HL-60/S4 (cell line): Measurements from ENCODE around the gene GRN.

ENCODE experiments used
- in situ Hi-C: fragments of 300-500 bp; cut with MboI; formaldehyde crosslinking; loops from 2 replicates; pipeline ENCODE4 v1.14.3; 2022; ENCODE audit warnings: low sequenced_read_pairs

Gene GRN

DNA sequence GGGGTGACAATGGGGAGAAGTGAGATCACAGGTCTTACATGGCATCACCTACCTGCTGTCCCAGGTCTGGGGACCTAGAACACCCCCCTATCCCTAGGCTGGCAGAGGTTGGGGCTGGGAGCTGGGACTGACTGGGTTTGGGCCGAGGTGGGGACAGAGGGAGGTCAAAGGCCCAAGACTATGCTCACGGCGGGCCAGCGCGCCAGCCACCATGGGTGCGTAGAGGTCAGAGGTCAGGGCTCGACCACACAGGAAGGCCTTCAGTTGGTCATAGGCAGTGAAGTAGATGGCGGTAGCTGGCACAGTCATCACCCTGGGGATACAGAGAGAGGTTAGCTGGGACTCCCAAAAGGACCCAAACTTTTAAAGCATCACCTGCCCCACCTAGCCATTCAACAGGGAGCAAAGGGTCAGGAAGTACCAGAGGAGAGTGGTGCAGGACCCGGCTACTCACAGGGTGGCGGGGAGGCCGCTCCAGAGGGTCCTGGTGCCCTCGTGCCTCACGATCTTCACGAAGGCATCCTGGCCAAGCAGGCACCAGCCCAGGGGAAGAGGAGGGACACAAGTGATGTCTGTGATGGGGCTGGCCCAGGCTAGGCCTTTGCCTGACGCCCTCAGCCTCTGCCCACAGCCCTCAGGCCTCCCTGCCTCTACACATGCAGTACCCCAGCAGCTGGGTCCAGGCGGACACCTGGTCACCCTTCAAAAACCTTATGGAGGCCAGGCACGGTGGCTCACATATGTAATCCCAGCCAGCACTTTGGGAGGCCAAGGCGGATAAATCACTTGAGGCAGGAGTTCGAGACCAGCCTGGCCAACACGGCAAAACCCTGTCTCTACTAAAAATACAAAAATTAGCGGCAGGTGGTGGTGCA, 23.6 kb upstream of the GRN start:
- in situ Hi-C loops: no loop called here

DNA sequence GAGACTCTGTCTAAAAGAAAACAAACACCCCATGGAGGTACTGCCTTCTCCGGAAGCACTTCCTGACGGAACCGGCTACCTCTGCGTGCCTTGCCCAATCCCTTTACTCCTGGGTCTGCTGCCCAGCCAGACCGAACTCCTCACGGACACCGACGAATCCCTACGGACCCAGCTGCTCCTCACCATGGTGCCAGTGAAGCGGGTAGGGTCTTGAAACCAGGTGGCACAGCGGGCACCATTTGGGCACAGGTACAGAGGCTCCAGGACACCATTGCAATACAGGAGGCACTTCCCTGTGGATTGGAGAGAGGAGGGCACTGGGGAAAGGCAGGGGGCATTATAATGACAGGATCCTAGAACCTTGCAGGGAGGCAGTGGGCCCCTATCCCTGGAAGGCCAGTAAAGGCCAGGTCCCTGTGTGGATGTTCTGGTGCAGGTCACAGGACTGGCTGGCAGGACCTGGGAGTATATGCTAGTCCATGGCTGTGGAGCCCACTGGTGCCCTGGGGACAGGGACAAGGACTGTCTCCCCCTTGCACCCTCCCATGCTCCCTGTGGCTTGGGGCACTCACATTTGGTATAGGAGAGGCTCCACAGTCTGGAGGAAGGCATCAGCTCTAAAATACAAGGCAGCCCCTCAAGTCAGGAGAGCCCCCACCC, 22.7 kb upstream of the GRN start:
- in situ Hi-C loops: no loop called here

DNA sequence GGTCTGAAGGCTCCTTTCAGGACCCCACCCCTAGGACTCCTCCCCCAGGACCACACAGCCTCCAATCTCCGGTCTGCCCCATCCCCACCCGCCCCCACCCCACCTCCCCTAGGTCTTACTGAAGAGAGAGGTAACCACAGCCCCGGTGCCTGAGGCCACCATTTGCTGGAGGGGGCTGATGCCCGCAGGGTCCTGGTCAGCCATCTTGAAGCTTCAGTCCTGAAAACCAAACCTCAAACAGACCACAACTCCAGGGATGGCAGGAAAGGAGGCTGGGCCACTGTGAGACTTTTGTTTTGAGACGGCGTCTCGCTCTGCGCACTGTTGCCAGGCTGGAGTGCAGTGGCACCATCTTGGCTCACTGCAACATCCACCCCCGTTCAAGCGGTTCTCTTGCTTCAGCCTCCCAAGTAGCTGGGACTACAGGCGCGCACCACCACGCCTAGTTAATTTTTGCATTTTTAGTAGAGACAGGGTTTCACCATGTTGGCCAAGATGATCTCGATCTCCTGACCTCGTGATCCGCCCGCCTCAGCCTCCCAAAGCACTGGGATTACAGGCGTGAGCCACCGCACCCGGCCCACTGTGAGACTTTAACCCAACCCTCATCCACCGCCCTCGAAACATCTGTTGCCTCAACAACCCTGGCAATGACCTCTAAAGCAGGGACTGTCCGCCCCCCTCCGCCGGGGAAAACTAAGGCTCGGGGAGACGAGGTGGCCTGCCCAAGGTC, 21.6 kb upstream of the GRN start:
- in situ Hi-C loops: no loop called here

DNA sequence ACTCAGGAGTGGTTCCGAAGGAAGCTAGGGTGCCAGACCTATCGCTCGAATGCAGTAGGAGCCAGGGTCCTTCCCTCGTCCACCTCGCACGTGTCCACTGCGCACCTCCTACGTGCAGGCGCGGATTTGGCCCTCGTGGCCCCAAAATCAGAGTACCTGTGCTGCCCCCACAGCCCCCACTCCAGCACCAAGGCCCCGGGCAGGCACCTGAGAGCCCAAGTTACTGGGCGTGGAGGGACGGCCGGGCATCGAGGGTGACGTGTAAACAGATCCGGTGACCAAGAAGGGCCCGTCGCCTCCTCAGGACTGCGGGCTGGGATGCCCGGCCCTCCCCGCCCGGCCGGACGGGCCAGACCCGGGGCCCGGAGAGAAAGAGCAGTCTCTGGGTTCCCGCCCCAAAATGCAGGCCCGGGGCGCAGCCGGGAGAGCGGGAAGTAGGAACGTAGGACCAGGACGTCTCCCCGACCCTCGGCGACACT, 21.0 kb upstream of the GRN start:
- in situ Hi-C loops: no loop called here

DNA sequence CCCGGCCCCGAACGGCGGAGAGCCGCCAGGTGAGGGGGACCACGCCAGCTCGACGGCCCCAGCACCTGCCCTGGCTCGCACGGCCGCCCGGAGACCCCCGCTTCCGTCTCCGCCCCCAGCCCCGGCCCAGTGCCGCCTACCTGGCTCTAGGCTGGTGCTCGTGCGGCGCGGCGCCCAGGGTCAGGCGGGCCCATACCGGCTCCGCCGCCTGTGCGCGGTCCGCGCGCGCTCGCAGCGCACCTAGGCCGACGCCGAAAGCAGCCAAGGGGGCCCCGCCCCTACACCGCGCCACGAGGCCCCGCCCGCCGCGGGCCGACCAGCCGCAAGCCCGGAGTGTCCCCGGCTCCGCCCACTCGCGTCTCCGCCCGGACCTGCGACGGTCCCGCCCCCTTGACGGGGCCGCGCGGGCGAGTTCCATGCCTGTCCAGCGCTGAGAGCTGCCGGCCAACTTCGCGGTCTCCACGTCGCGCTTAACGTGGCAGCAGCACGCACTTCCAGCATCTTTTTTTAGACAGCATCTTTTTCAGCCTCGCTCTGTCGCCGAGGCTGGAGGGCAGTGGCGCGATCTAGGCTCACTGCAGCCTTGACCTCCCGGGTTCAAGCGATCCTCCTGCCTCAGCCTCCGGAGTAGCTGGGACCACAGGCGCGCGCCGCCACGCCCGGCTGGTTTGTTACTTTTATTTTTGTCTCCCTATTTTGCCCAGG, 20.4 kb upstream of the GRN start, which contains the start of gene SLC25A39:
TSS of gene SLC25A39 (minus strand) at position 253 of the 705 bp plus-strand sequence. CDS start 1,261 bp downstream, outside the sequence.
- in situ Hi-C loops: loop anchor here (25.0 kb wide), 1 partner anchor 112 kb away; the partner anchor contains the start of gene UBTF

DNA sequence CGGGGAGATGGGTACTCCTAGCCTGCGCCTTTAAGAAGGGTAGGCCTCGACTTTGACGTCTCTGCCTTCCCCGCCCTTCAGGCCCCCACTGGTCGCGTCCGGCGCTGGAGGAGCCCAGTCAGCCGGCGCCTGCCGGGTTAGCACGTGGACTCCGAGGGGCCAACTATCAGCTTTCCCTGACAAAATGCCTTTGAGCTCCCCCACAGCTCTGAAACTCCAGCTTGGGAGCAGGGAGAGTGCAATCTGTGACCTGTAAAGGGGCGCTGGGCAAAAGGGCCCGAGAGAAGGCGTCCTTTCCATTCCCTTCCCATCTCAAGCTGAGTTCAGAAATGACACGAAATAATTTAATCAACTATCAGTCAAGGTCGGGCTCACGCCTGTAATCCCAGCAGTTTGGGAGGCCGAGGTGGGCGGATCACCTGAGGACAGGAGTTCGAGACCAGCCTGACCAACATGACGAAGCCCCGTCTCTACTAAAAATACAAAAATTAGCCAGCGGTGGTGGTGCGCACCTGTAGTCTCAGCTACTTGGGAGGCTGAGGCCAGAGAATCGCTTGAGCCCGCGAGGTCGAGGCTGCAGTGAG, 18.1 kb upstream of the GRN start:
- in situ Hi-C loops: loop anchor here (25.0 kb wide), 1 partner anchor 115 kb away; the partner anchor contains the start of gene UBTF

DNA sequence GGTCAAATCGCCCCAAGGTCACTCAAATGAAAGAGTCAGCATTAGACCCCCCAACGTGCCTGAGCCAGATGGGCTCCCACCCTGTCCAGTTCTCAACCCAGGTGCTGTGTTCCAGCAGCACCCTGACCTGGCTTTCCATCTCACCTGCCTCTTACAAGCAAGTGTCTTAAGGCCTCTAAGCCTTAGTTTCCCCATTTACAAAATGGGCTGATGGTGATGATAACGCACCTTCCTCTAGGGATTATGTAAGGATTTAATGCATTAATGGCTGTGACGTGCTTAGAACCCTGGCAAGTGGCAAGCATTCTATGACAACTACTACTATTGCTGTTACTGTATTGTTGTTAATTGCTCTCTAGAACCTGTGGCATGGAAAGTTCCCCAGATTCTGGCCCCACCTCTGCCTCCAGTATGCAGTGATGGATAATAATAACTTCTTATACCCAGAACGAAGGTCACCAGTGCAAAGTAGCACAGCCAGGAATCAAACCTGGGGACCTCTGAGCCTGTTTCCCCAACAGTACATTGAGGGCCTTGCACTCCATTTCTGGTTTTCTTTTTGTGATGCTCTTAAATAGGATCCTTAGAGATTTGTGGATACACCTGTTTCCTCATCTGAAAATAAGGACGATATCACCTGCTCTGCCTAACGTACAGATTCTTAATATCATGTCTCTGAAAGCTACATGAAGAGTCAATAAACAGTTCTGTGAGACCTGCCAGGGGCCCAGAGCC, 17.2 kb upstream of the GRN start:
- in situ Hi-C loops: loop anchor here (25.0 kb wide), 1 partner anchor 116 kb away; the partner anchor contains the start of gene UBTF

DNA sequence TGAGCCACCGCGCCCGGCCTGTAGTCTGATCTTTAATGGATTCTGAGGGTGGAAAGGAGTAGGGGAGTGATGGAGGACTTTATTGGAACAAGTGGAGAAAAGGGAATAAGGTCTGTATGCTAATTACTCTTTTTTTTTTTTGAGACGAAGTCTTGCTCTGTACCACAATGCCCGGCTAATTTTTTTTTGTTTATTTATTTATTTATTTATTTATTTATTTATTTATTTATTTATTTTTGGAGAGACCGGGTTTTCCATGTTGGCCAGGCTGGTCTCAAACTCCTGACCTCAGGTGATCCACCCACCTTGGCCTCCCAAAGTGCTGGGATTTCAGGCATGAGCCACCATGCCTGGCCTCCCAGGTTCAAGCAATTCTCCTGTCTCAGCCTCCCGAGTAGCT, 15.6 kb upstream of the GRN start:
- in situ Hi-C loops: loop anchor here (25.0 kb wide), 1 partner anchor 117 kb away; the partner anchor contains the start of gene UBTF

DNA sequence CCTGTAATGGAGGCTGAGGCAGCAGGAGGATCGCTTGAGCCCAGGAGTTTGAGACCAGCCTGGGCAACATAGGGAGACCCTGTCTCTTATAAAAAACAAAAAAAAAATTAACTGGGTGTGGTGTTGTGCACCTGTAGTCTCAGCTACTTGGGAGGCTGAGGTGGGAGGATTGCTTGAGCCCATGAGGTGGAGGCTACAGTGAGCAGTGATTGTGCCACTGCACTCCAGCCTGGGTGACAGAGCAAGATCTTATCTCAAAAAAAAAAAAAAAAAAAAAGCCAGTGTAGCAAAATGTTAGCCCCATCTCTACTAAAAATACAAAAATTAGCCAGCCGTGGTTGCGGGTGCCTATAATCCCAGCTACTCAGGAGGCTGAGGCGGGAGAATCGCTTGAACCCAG, 14.8 kb upstream of the GRN start:
- in situ Hi-C loops: loop anchor here (25.0 kb wide), 1 partner anchor 118 kb away; the partner anchor contains the start of gene UBTF

DNA sequence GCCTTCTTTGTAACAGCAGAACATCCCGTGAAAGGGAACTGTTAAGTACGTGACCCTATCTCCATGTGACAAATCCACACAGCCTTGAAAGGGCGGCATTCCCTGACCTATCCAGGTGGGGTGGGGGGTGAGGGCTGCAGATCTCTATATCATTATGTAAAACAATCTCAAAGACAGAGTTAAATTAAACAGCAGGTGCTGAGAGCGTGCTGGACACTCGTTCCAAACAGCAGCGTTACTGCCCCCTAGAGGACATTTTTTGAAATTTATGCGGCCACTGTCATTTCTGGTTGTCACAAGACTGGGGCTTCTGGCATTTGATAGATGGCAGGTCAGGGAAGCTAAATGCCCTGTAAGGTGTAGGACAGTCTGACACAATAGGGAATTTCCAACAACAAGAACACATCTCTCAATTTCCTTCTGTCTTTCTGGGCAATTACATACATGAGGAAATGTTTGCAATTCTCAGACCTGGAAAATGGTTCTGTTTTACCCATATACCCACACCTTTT, 13.8 kb upstream of the GRN start:
- in situ Hi-C loops: loop anchor here (25.0 kb wide), 1 partner anchor 119 kb away; the partner anchor contains the start of gene UBTF

DNA sequence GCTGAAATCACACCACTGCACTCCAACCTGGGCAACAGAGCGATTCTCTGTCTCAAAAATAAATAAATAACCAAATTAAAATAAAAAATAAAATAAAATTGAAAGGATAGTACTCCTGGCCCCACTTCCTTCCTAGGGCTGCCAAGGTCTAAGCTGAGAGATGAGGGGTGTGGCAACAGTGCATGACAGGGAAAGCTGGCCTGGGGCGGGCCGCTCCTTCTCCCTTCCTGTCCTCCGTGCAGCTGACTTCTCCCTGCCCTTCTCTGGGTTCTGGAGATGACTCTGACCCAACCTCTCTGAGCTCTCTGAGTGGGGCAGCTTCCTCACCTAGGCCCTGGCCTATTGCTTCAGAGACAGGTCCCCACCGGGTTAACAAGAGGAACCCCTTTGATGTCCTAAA, 11.7 kb upstream of the GRN start:
- in situ Hi-C loops: loop anchor here (25.0 kb wide), 1 partner anchor 121 kb away; the partner anchor contains the start of gene UBTF

DNA sequence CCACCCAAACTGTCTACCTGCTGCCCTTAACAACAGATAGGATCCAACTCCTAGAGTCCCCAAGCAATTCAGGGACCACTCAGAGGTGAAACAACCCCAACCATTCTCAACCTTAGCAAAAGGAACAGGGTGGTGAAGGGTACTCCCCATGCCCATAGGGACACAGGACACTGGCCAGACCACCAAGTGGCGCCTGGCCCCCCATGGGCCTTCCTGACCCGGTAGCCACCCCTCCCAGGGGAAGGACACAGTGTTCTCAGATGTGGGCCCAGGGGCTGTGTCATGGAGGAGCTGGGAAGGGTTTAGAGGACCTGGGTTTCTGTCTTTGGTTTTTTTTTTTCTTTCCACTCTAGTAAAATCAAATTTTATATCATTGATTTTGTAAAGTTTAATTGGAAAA, 10.8 kb upstream of the GRN start:
- in situ Hi-C loops: loop anchor here (25.0 kb wide), 1 partner anchor 122 kb away; the partner anchor contains the start of gene UBTF

DNA sequence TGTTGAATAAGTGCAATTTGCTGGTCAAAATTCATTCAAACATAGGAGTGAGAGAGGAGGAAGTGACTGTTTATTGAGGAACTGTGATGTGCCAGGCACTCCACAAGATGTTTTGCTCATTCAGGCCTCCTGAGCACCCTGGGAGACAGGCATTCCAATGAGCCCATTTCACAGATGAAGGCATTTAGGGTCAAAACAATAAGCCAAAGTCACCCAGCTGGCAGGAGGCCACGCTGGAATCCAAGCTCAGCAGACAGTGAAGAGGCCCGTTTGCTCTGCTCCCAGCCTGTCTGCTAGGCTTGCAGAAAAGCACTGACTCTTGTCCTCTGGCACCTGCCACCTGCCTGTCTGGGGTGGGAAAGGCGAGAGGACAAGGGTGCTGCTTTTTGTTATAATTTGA, 10.4 kb upstream of the GRN start:
- in situ Hi-C loops: loop anchor here (25.0 kb wide), 1 partner anchor 122 kb away; the partner anchor contains the start of gene UBTF

DNA sequence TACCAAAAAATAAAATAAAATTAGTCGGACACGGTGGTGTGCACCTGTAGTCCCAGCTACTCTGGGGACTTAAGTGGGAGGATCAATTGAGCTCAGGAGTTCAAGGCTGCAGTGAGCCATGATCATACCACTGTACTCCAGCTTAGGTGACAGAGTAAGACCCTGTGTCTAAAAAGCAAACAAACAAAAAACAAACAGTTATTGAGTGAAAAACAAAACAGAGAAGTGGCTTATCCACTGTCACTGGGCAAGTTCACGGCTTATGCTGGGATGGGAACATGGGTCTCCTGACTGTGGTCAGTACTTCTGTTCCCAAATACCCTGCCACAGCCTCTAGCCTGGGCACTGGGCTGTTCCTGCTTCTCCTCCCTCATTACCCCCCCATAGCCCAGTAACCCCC, 9.5 kb upstream of the GRN start:
- in situ Hi-C loops: loop anchor here (25.0 kb wide), 1 partner anchor 123 kb away; the partner anchor contains the start of gene UBTF

DNA sequence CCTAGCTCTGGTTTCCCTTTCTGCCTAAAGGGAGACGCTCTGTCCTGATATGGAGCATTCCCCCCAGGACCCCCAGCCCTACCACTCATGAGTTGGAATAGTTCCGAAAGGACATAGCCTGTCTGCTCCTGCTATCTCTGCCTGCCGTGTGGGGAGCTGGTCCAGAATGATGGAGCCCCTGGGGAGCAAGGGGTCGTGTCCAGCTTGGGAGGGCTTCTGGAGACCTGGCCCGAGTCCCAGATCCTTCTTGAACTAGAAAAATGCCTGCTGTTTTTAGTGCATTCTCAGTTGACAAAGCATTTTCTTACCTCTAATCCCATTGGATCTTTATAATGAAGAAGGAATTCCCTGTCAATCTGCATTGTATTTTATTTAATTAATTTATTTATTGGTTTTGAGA, 9.1 kb upstream of the GRN start:
- in situ Hi-C loops: loop anchor here (25.0 kb wide), 1 partner anchor 124 kb away; the partner anchor contains the start of gene UBTF

DNA sequence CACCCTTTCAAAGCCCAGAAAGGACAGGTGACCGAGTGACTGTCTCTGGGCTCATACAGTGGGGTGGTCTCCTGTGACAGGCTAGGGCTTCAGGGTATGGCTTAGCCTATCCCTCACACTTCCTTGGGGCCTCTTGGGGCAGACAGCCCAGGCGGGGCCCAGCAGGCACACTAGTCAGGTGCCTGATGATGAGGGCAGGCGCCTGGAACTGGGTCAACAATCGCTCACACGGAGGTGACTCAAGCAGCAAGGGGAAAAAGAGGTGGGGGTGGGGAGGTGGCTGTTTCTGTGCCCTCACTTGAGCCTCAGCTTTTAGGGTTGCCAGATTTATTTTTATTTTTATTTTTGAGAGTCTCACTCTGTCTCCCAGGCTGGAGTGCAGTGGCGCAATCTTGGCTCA, 6.4 kb upstream of the GRN start:
- in situ Hi-C loops: loop anchor here (25.0 kb wide), 1 partner anchor 126 kb away; the partner anchor contains the start of gene UBTF

DNA sequence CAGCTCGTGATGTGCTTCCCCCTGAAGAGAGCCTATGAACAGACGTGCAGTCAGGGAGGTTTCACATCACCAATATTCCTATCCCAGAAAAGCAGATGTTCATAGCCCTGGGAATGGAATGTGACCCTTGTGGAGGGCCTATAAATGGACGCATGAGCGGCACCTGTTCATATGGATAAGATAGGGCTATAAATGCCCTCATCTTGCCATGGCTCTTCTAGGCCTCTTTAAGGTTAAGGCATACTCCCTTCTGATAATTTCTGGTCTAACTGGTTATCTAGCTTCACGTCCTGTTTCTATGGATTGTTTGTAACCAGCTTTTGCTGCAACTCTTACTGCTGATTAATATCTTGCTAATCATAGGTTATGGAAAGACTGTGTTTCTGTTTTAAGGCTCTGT, 4.5 kb upstream of the GRN start:
- in situ Hi-C loops: loop anchor here (25.0 kb wide), 1 partner anchor 128 kb away; the partner anchor contains the start of gene UBTF

DNA sequence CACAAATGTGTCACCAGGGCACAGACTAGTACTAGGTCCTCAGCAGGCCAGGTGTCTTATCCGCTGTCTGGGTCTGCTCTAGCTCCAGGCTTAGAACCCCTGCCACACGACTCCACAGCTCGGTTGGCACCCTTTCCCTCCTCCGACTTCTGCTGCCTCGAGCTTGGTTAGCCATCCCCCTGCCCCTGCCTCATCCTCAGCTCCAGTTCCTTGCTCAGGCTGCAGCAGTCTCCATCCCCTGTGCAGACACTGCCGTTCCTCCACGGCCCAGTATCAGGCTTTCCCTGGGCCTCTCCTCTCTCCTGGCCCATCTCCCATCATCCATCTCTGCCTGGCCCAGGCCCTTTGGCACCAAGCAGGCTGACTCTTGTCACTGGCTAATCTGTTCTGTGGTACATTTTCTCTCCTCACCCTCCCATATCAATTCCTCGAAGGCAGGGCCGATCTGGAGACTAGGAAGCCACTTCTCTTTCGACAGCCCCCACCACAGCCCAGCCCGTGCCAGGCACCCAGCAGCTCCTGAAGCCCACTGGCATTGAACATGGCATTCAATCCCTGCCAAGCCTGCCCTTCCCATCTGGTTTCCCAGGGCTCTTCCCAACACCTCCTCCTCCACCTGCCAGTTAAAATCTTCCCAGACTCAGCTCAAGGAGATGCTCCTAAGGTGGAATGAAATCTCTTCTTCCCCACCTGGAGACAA, 1.4 kb upstream of the GRN start:
- in situ Hi-C loops: loop anchor here (25.0 kb wide), 1 partner anchor 131 kb away; the partner anchor contains the start of gene UBTF
